ENCODE results near the gene CD44. TPM values are rescaled to one million over a fixed set of nuclear protein-coding genes. Genes with fewer than 3 reads are reported as not detected.

The CD44 gene
- total RNA-seq, 5 donors from 2014 or later (not counting 1 experiment from before 2014, with no cell fraction given), result 732 to 1,108 (median 781) TPM

DNA sequence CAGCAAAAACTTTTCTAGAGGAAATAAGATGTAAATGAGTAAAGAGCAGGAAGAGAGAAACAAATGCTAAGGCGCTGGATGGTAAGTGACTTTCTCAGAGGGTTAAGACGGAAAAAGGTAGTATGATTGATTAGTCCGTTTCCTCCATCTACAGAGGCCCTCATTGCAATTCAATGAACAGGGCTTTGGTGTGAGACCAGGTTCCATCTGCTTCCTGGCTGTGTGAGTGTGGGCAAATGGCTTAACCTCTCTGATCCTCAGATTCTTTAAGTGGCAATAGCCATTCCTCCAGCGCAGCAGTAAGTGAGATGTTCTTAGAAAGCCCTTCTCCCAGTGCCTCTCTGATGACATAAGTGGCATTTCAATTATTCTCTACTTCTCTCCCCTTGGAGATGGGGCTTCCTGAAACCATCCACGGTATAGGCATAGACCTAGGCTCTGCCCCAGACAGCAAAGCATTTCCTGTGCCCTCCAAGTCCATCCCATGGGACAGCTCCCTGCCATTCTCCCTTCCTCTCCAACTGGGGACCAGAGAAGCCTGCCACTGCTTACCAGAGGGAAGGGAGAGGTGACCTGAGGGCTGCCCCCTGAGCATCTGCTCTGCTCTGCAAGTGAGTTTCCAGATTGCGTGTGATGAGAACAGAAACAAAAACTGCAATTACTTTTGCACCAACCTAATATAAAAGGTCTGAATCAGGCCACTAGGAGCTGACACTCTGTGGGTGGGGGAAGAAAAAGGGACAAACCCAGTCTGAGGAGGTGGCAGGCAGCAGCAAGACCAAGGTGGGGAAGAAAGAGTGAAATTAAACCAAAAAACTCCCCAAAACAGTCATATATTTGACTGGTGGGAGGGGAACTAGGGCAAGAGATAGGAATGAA, 12.7 kb upstream of the CD44 start:
- Mint-ChIP-seq H3K36me3 (no peaks in the 10 kb centered on the region), H3K4me1 (peaks cover 58 to 64% (median 61%) of the 10 kb centered on the region in 3 donors), H3K27ac (peak overlapping the region; percentile 79 to 88), H3K4me3 (peak overlapping the region; percentile 45 to 67 (median 55)), H3K9me3 (no peaks in the 10 kb centered on the region), H3K27me3 (no peaks in the 10 kb centered on the region)
- WGBS (ENCODE audit: insufficient coverage), result no CpG with 5 or more reads among the region's 6 CpGs
- DNase-seq, result peak in 2 of 35 experiments; percentile 27 to 65
- no peaks in the 10 kb centered on the region for H3K27me3 ChIP-seq (replicated peaks in 1 of 2; ENCODE audit: control insufficient read depth in 2 of 2, extremely low read depth in 1 of 2, insufficient read depth in 2 of 2, low read length in 1 of 2)
- no peaks in the 10 kb centered on the region for H3K9me3 ChIP-seq
- ChIA-PET POLR2A (interaction anchor here in 1 of 2 donors (0.6 to 1.1 kb wide), 2 partner anchors 9 to 80 kb away, joined by 3 read pairs; no protein-coding TSS in a partner anchor), CTCF (interaction anchor here in 1 of 2 donors (0.9 kb wide), 1 partner anchor 179 kb away, joined by 4 read pairs; no protein-coding TSS in a partner anchor)
- H3K27ac ChIP-seq (ENCODE audit: low read length), result peak overlapping the region; percentile 52
- peak; percentile 24 to 51 (median 34) for ATAC-seq (replicated peaks in 1 of 4)
- no peaks in the 10 kb centered on the region for H3K36me3 ChIP-seq (ENCODE audit: control insufficient read depth in 2 of 2, extremely low read depth in 1 of 2, insufficient read depth in 1 of 2, low read length in 1 of 2)
- peaks cover 30 to 34% of the 10 kb centered on the region in 2 experiments for H3K4me1 ChIP-seq (ENCODE audit: control insufficient read depth in 1 of 2, extremely low read depth in 1 of 2, insufficient read depth in 2 of 2, low read length in 2 of 2)
- H3K4me3 ChIP-seq (ENCODE audit: control insufficient read depth in 1 of 2, extremely low read depth in 1 of 2, low read length in 1 of 2), result no peak overlapping the region

DNA sequence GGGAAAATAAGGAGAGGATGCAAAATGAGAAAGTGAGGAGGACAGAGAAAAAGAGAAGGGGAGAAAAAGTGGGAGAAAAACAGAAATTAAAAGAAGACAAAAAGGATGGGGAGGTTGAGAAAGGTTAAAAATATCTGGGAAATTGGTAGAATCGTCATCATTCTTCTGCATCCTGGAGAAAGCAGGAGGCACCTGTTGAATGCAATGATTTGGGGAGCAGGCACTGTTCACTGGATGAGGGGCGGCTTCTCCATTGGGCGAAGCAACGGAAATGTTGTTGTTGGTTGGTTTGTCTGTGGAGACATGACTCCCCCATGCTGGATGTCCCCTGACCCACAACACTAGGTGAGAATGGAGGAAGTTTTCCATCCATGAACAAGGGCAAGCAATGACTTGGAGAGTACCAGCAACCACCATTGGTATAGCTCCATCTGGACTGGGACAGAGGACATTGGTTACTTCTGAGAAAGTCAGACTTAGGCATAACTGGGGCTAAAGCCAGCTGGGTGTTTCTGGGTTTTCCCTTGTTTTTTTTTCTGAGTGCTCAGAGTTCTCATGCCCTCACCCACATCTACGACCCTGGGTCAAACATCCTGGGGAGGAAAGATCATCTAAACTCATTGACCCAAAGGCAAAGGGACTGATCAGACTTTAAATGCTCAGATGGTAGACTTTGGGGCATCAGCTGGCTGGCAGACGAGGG, 11.9 kb upstream of the CD44 start:
- Mint-ChIP-seq H3K9me3 (peaks cover 0 to under 1% (median 0%) of the 10 kb centered on the region in 3 donors), H3K4me1 (peaks cover 59 to 64% (median 61%) of the 10 kb centered on the region in 3 donors), H3K36me3 (no peaks in the 10 kb centered on the region), H3K4me3 (peak overlapping the region in 2 of 3 donors; percentile 55 to 67), H3K27ac (peak overlapping the region; percentile 79 to 88), H3K27me3 (no peaks in the 10 kb centered on the region)
- ATAC-seq (replicated peaks in 1 of 4) (no peak), DNase-seq (no peak)
- H3K27ac ChIP-seq (ENCODE audit: low read length), result no peak overlapping the region
- no peak overlapping the region for H3K4me3 ChIP-seq (ENCODE audit: control insufficient read depth in 1 of 2, extremely low read depth in 1 of 2, low read length in 1 of 2)
- H3K36me3 ChIP-seq (ENCODE audit: control insufficient read depth in 2 of 2, extremely low read depth in 1 of 2, insufficient read depth in 1 of 2, low read length in 1 of 2), result no peaks in the 10 kb centered on the region
- 100% methylated on average over 1 of the region's 6 CpGs for WGBS (ENCODE audit: insufficient coverage)
- no peaks in the 10 kb centered on the region for H3K9me3 ChIP-seq
- ChIA-PET CTCF (no interaction called here), POLR2A (interaction anchor here in 1 of 2 donors (1.1 kb wide), 1 partner anchor 10 kb away, joined by 3 read pairs; no protein-coding TSS in a partner anchor)
- H3K27me3 ChIP-seq (replicated peaks in 1 of 2; ENCODE audit: control insufficient read depth in 2 of 2, extremely low read depth in 1 of 2, insufficient read depth in 2 of 2, low read length in 1 of 2), result no peaks in the 10 kb centered on the region
- peaks cover 34 to 35% of the 10 kb centered on the region in 2 experiments for H3K4me1 ChIP-seq (ENCODE audit: control insufficient read depth in 1 of 2, extremely low read depth in 1 of 2, insufficient read depth in 2 of 2, low read length in 2 of 2)

DNA sequence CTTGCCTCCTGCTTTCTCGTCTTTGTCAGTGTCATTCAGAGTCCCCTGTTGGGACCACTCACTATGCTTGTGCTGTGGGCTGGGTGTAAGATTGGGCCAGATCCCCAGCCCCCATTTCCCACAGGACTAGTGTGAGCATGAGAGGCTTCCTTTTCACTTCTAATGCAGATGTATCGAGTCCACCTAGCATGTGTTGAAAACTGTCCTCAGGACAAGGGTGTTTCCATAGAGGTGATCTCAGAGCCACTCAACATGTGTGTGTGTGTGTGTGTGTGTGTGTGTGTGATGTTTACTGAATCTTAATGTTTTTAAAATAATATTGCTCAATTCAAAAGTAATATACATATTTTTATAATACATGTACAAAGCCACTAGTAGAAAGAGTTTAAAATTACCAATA, 11.4 kb upstream of the CD44 start:
- peaks cover 59 to 64% (median 61%) of the 10 kb centered on the region in 3 donors for H3K4me1 Mint-ChIP-seq

DNA sequence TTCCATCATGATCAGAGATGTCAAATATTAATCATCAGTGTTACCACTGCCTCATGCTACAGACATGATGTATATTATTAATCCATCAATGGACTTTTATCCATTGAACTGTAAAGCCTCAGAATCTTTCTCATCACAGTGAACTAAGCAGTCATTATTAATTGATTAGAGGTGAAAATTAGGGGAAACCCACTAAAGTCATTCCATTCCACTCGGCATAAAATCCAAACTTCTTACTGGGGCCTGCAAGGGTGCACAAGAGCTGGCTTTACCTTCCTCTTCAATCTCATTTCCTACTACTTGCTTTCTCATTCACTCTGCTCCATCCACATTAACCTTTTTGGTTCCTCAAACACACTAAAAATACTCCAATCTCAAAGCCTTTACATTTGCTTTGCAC, 7.9 kb upstream of the CD44 start:
- no peak overlapping the region for H3K4me3 ChIP-seq (ENCODE audit: control insufficient read depth in 1 of 2, extremely low read depth in 1 of 2, low read length in 1 of 2)
- Mint-ChIP-seq H3K4me3 (no peak overlapping the region), H3K36me3 (no peaks in the 10 kb centered on the region), H3K4me1 (peaks cover 35 to 49% (median 48%) of the 10 kb centered on the region in 3 donors), H3K27ac (peak overlapping the region in 1 of 2 donors; percentile 46), H3K9me3 (peaks cover 0 to 5% (median 0%) of the 10 kb centered on the region in 3 donors), H3K27me3 (no peaks in the 10 kb centered on the region)
- WGBS (ENCODE audit: insufficient coverage), result 63% methylated on average over 1 of the region's 1 CpG
- H3K27me3 ChIP-seq (replicated peaks in 1 of 2; ENCODE audit: control insufficient read depth in 2 of 2, extremely low read depth in 1 of 2, insufficient read depth in 2 of 2, low read length in 1 of 2), result no peaks in the 10 kb centered on the region
- no peak overlapping the region for H3K27ac ChIP-seq (ENCODE audit: low read length)
- CTCF ChIA-PET, result no interaction called here
- H3K9me3 ChIP-seq, result no peaks in the 10 kb centered on the region
- POLR2A ChIA-PET, result interaction anchor here in 1 of 2 donors (0.6 kb wide), 1 partner anchor 134 kb away, joined by 3 read pairs; no protein-coding TSS in a partner anchor
- ATAC-seq (replicated peaks in 1 of 4) (no peak), DNase-seq (no peak)
- no peaks in the 10 kb centered on the region for H3K36me3 ChIP-seq (ENCODE audit: control insufficient read depth in 2 of 2, extremely low read depth in 1 of 2, insufficient read depth in 1 of 2, low read length in 1 of 2)
- H3K4me1 ChIP-seq (ENCODE audit: control insufficient read depth in 1 of 2, extremely low read depth in 1 of 2, insufficient read depth in 2 of 2, low read length in 2 of 2), result peaks cover 13 to 21% of the 10 kb centered on the region in 2 experiments

More for the DNA sequence above, 11.4 kb upstream of the CD44 start:
- no peak overlapping the region for H3K4me3 Mint-ChIP-seq
- Histone ChIP-seq H3K4me3 (ENCODE audit: control insufficient read depth in 1 of 2, extremely low read depth in 1 of 2, low read length in 1 of 2) (no peak overlapping the region), H3K27ac (ENCODE audit: low read length) (no peak overlapping the region), H3K27me3 (replicated peaks in 1 of 2; ENCODE audit: control insufficient read depth in 2 of 2, extremely low read depth in 1 of 2, insufficient read depth in 2 of 2, low read length in 1 of 2) (no peaks in the 10 kb centered on the region), H3K9me3 (no peaks in the 10 kb centered on the region), H3K4me1 (ENCODE audit: control insufficient read depth in 1 of 2, extremely low read depth in 1 of 2, insufficient read depth in 2 of 2, low read length in 2 of 2) (peaks cover 28 to 35% of the 10 kb centered on the region in 2 experiments), H3K36me3 (ENCODE audit: control insufficient read depth in 2 of 2, extremely low read depth in 1 of 2, insufficient read depth in 1 of 2, low read length in 1 of 2) (no peaks in the 10 kb centered on the region)
- ATAC-seq (replicated peaks in 1 of 4) (no peak), DNase-seq (no peak)
- ChIA-PET CTCF (no interaction called here), POLR2A (interaction anchor here in 1 of 2 donors (1.1 kb wide), 1 partner anchor 11 kb away, joined by 3 read pairs; no protein-coding TSS in a partner anchor)
- WGBS (ENCODE audit: insufficient coverage), result 100% methylated on average over 1 of the region's 2 CpGs
- H3K27ac Mint-ChIP-seq, result no peak overlapping the region
- H3K27me3 Mint-ChIP-seq, result no peaks in the 10 kb centered on the region
- no peaks in the 10 kb centered on the region for H3K36me3 Mint-ChIP-seq
- peaks cover 0 to 5% (median 0%) of the 10 kb centered on the region in 3 donors for H3K9me3 Mint-ChIP-seq

DNA sequence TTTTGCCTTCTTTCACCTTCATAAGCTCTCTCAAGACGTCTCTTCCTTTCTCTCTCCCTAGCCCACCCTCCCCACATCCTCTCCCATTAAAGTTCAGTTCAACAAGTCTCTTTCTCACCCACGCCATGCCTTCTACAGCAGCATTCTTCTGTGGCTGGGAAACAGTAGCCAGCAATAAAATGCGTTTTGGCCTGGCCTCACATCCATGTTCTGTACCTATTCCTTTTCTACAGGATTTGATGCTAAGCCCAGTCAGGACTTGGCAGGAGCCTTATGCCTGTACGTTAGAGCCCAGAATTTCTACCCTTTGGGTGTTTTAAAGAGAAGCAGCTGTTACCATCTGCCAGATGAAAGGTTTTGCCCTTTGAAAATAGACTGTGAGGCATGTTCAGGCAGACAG, 7.1 kb upstream of the CD44 start:
- Mint-ChIP-seq H3K36me3 (no peaks in the 10 kb centered on the region), H3K9me3 (peaks cover 0 to 5% (median 0%) of the 10 kb centered on the region in 3 donors), H3K4me3 (no peak overlapping the region), H3K4me1 (peaks cover 29 to 43% (median 40%) of the 10 kb centered on the region in 3 donors), H3K27me3 (no peaks in the 10 kb centered on the region), H3K27ac (peak overlapping the region; percentile 45 to 46)
- Histone ChIP-seq H3K9me3 (no peaks in the 10 kb centered on the region), H3K27me3 (replicated peaks in 1 of 2; ENCODE audit: control insufficient read depth in 2 of 2, extremely low read depth in 1 of 2, insufficient read depth in 2 of 2, low read length in 1 of 2) (no peaks in the 10 kb centered on the region), H3K4me3 (ENCODE audit: control insufficient read depth in 1 of 2, extremely low read depth in 1 of 2, low read length in 1 of 2) (no peak overlapping the region), H3K27ac (ENCODE audit: low read length) (no peak overlapping the region), H3K4me1 (ENCODE audit: control insufficient read depth in 1 of 2, extremely low read depth in 1 of 2, insufficient read depth in 2 of 2, low read length in 2 of 2) (peaks cover 10 to 15% of the 10 kb centered on the region in 2 experiments), H3K36me3 (ENCODE audit: control insufficient read depth in 2 of 2, extremely low read depth in 1 of 2, insufficient read depth in 1 of 2, low read length in 1 of 2) (no peaks in the 10 kb centered on the region)
- DNase-seq (no peak), ATAC-seq (replicated peaks in 1 of 4) (peak in 3 of 4 experiments; percentile 57 to 59 (median 58))
- CTCF ChIA-PET, result no interaction called here
- 51% methylated on average over 2 of the region's 4 CpGs for WGBS (ENCODE audit: insufficient coverage)
- POLR2A ChIA-PET, result interaction anchor here in 1 of 2 donors (0.8 kb wide), 1 partner anchor 67 kb away, joined by 3 read pairs; no protein-coding TSS in a partner anchor

DNA sequence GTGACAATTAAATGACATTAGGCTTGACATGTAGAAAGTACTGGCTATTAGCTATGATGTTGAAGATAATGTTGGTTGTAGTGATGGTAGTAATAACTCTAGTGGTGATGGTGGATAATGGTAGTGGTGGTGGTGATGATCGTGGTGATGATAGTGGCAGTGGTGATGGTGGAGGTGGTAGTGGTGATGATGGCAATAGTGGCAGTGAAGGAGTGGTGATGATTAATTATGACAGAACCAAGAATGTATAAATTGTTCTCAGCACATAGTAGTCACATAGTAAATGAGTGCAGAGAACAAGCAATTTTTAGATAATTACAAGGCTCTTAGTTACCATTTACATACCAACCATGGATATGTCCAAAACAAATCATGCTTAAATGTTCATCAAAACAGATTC, 5.3 kb upstream of the CD44 start:
- no peaks in the 10 kb centered on the region for H3K27me3 ChIP-seq (replicated peaks in 1 of 2; ENCODE audit: control insufficient read depth in 2 of 2, extremely low read depth in 1 of 2, insufficient read depth in 2 of 2, low read length in 1 of 2)
- H3K4me3 Mint-ChIP-seq, result no peak overlapping the region
- H3K4me1 Mint-ChIP-seq, result peaks cover 44 to 50% (median 50%) of the 10 kb centered on the region in 3 donors
- no peak for DNase-seq
- H3K27me3 Mint-ChIP-seq, result no peaks in the 10 kb centered on the region
- no peak overlapping the region for H3K4me3 ChIP-seq (ENCODE audit: control insufficient read depth in 1 of 2, extremely low read depth in 1 of 2, low read length in 1 of 2)
- peaks cover 15 to 20% of the 10 kb centered on the region in 2 experiments for H3K4me1 ChIP-seq (ENCODE audit: control insufficient read depth in 1 of 2, extremely low read depth in 1 of 2, insufficient read depth in 2 of 2, low read length in 2 of 2)
- no peaks in the 10 kb centered on the region for H3K9me3 ChIP-seq
- H3K9me3 Mint-ChIP-seq, result peaks cover 0 to 5% (median 0%) of the 10 kb centered on the region in 3 donors
- 44% methylated on average over 1 of the region's 1 CpG for WGBS (ENCODE audit: insufficient coverage)
- H3K27ac ChIP-seq (ENCODE audit: low read length), result no peak overlapping the region
- POLR2A ChIA-PET, result no interaction called here
- no peak for ATAC-seq (replicated peaks in 1 of 4)
- no peak overlapping the region for H3K27ac Mint-ChIP-seq
- CTCF ChIA-PET, result no interaction called here
- no peaks in the 10 kb centered on the region for H3K36me3 Mint-ChIP-seq
- H3K36me3 ChIP-seq (ENCODE audit: control insufficient read depth in 2 of 2, extremely low read depth in 1 of 2, insufficient read depth in 1 of 2, low read length in 1 of 2), result no peaks in the 10 kb centered on the region

Measured in T-cell (primary cell).